Esophagus muscularis mucosa (tissue), 4 donors: ENCODE measurements around the gene SUPT20H. TPM values are rescaled to one million over a fixed set of nuclear protein-coding genes. Genes with fewer than 3 reads are reported as not detected.

ENCODE experiments used
- DNase-seq: peaks from one replicate; pipeline ENCODE4 v3.0.0-alpha.2; 2017; ENCODE audit errors: extremely low spot score
- H3K27ac ChIP-seq, 4 donors: fragments of 200-600 bp; sonication (generic); replicated peaks in 1 of 4; 1 replicate in 3 of 4; 2 replicates in 1 of 4; pipeline ENCODE4 v1.5.1; 2016 to 2019; ENCODE audit warnings: mild to moderate bottlenecking in 1 of 4
- H3K27me3 ChIP-seq, 4 donors: fragments of 200-600 bp; sonication (generic); one replicate each; pipeline versions ENCODE4 v1.5.1 to v1.6.0; 2016 to 2019
- H3K36me3 ChIP-seq, 4 donors: fragments of 200-600 bp; sonication (generic); one replicate each; pipeline ENCODE4 v1.5.1; 2016 to 2019
- H3K4me1 ChIP-seq, 4 donors: fragments of 200-600 bp; sonication (generic); one replicate each; pipeline ENCODE4 v1.5.1; 2016 to 2019
- H3K4me3 ChIP-seq, 4 donors: fragments of 200-600 bp; sonication (generic); 1 replicate in 2 of 4; 2 replicates in 2 of 4; pipeline ENCODE4 v1.5.1; 2016 to 2019; ENCODE audit warnings: mild to moderate bottlenecking in 4 of 4, moderate library complexity in 1 of 4
- H3K9me3 ChIP-seq, 4 donors: fragments of 200-600 bp; sonication (generic); 1 replicate in 3 of 4; 2 replicates in 1 of 4; pipeline ENCODE4 v1.5.1; 2016 to 2019
- EP300 ChIP-seq: sonication (generic); formaldehyde crosslinking; IDR thresholded peaks from one replicate; pipeline ENCODE4 v1.6.1; 2017; ENCODE audit warnings: antibody characterized with exemption
- POLR2A ChIP-seq: fragments of 450-650 bp; IDR thresholded peaks from one replicate; pipeline ENCODE4 v1.6.1; 2017; ENCODE audit warnings: antibody characterized with exemption, moderate library complexity, mild to moderate bottlenecking, low read depth
- POLR2AphosphoS5 ChIP-seq, 2 donors: sonication (generic); formaldehyde crosslinking; IDR thresholded peaks; one replicate each; pipeline ENCODE4 v1.6.1; 2017; ENCODE audit warnings: antibody characterized with exemption in 2 of 2
- WGBS: methylation state at CpG from one replicate; pipeline ENCODE4 v1.1.5; 2018; 5-methylcytosine and 5-hydroxymethylcytosine counted together
- intact Hi-C: fragments of 100-400 bp; cut with DNase I; formaldehyde crosslinking; loops from one replicate; pipeline ENCODE4 v1.15.1; 2023
- total RNA-seq, 4 donors: library from RNA; depleted of rRNA; stranded (reverse); fragments of >200 nt; gene quantifications; one replicate each; pipeline versions ENCODE4 v1.1.0 to v1.2.1, GENCODE V29; 2016
- TF ChIP-seq, protein P1 (sequence below), 3 experiments: fragments of 200-600 bp in 2 of 3; fragments of 450-650 bp in 1 of 3; sonication (generic) in 2 of 3; IDR thresholded peaks; one replicate each; pipeline ENCODE4 v1.5.1; 2017 to 2019; ENCODE audit warnings: antibody characterized with exemption in 3 of 3, mild to moderate bottlenecking in 2 of 3, moderate library complexity in 1 of 3

SUPT20H gene
- total RNA-seq, 4 donors from 2014 or later: 23.0 to 37.4 (median 31.7) TPM

GRCh38 chr13:37039896-37040295, 19.6 kb downstream of the SUPT20H start:
- H3K27ac ChIP-seq: no peak overlapping the region
- H3K27me3 ChIP-seq: no peaks in the 10 kb centered on the region
- no peaks in the 10 kb centered on the region for H3K4me1 ChIP-seq
- H3K9me3 ChIP-seq: no peaks in the 10 kb centered on the region
- no peak for DNase-seq
- H3K4me3 ChIP-seq: no peak overlapping the region
- H3K36me3 ChIP-seq: peaks cover 53 to 96% (median 85%) of the 10 kb centered on the region in 4 donors
- intact Hi-C loops: no loop called here
- TF ChIP-seq, protein P1, sequence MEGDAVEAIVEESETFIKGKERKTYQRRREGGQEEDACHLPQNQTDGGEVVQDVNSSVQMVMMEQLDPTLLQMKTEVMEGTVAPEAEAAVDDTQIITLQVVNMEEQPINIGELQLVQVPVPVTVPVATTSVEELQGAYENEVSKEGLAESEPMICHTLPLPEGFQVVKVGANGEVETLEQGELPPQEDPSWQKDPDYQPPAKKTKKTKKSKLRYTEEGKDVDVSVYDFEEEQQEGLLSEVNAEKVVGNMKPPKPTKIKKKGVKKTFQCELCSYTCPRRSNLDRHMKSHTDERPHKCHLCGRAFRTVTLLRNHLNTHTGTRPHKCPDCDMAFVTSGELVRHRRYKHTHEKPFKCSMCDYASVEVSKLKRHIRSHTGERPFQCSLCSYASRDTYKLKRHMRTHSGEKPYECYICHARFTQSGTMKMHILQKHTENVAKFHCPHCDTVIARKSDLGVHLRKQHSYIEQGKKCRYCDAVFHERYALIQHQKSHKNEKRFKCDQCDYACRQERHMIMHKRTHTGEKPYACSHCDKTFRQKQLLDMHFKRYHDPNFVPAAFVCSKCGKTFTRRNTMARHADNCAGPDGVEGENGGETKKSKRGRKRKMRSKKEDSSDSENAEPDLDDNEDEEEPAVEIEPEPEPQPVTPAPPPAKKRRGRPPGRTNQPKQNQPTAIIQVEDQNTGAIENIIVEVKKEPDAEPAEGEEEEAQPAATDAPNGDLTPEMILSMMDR (IDR thresholded peaks at IDR 0.05): no peak
- TF ChIP-seq POLR2AphosphoS5 (IDR thresholded peaks at IDR 0.05) (no peak), EP300 (no peak), POLR2A (no peak)

- peaks cover 62 to 99% (median 87%) of the 10 kb centered on the region in 4 donors for H3K36me3 ChIP-seq
- no peaks in the 10 kb centered on the region for H3K4me1 ChIP-seq
- TF ChIP-seq POLR2AphosphoS5 (IDR thresholded peaks at IDR 0.05) (no peak), EP300 (no peak), POLR2A (no peak)
- TF ChIP-seq, protein P1 (IDR thresholded peaks at IDR 0.05): no peak
- WGBS: 98% methylated on average over 3 of the region's 3 CpGs
- DNase-seq: no peak
- no peaks in the 10 kb centered on the region for H3K9me3 ChIP-seq
- H3K27ac ChIP-seq: no peak overlapping the region
- intact Hi-C loops: no loop called here
- H3K4me3 ChIP-seq: no peak overlapping the region
- no peaks in the 10 kb centered on the region for H3K27me3 ChIP-seq
Observed at GRCh38 chr13:37037241-37037640, 22.2 kb downstream of the SUPT20H start.

GRCh38 chr13:37029617-37030016, 29.9 kb downstream of the SUPT20H start:
- intact Hi-C loops: no loop called here
- WGBS: 95% methylated on average over 4 of the region's 4 CpGs
- DNase-seq: no peak
- TF ChIP-seq, protein P1 (IDR thresholded peaks at IDR 0.05): no peak
- TF ChIP-seq POLR2A (no peak), EP300 (no peak), POLR2AphosphoS5 (IDR thresholded peaks at IDR 0.05) (no peak)
- no peak overlapping the region for H3K27ac ChIP-seq
- H3K36me3 ChIP-seq: peaks cover 64 to 98% (median 80%) of the 10 kb centered on the region in 4 donors
- H3K27me3 ChIP-seq: no peaks in the 10 kb centered on the region
- H3K4me3 ChIP-seq: no peak overlapping the region
- H3K9me3 ChIP-seq: no peaks in the 10 kb centered on the region
- H3K4me1 ChIP-seq: no peaks in the 10 kb centered on the region

GRCh38 chr13:37027639-37028038, 31.8 kb downstream of the SUPT20H start:
- DNase-seq: no peak
- no peaks in the 10 kb centered on the region for H3K4me1 ChIP-seq
- 89% methylated on average over 2 of the region's 2 CpGs for WGBS
- H3K36me3 ChIP-seq: peaks cover 65 to 98% (median 83%) of the 10 kb centered on the region in 4 donors
- H3K4me3 ChIP-seq: no peak overlapping the region
- no peaks in the 10 kb centered on the region for H3K27me3 ChIP-seq
- H3K9me3 ChIP-seq: no peaks in the 10 kb centered on the region
- no peak overlapping the region for H3K27ac ChIP-seq
- TF ChIP-seq POLR2AphosphoS5 (IDR thresholded peaks at IDR 0.05): no peak
- TF ChIP-seq, protein P1 (IDR thresholded peaks at IDR 0.05): no peak
- no peak for TF ChIP-seq EP300
- intact Hi-C loops: no loop called here

- 91% methylated on average over 1 of the region's 1 CpG for WGBS
- H3K4me3 ChIP-seq: no peak overlapping the region
- H3K4me1 ChIP-seq: no peaks in the 10 kb centered on the region
- no peaks in the 10 kb centered on the region for H3K27me3 ChIP-seq
- intact Hi-C loops: no loop called here
- peaks cover 63 to 98% (median 82%) of the 10 kb centered on the region in 4 donors for H3K36me3 ChIP-seq
- TF ChIP-seq POLR2A (no peak), EP300 (no peak), POLR2AphosphoS5 (IDR thresholded peaks at IDR 0.05) (no peak)
- TF ChIP-seq, protein P1 (IDR thresholded peaks at IDR 0.05): no peak
- H3K9me3 ChIP-seq: no peaks in the 10 kb centered on the region
- no peak for DNase-seq
- no peak overlapping the region for H3K27ac ChIP-seq
Observed at GRCh38 chr13:37026771-37027170, 32.7 kb downstream of the SUPT20H start.
